Spinal cord (tissue), 10 donors: Measurements from ENCODE around the gene MTRF1L. TPM values are rescaled to one million over a fixed set of nuclear protein-coding genes. Genes with fewer than 3 reads are reported as not detected.
"Not testable (repeated sequence)": the region's sequence is repeated elsewhere in the genome, so short reads cannot be mapped to it uniquely, and the experiment has no call there.

ENCODE experiments used
- DNase-seq, 6 donors: peaks; one replicate each; pipeline versions ENCODE4 v3.0.0 to v3.0.0-alpha.2; 2013 to 2015; ENCODE audit warnings: low spot score in 6 of 6, low read depth in 4 of 6
- H3K27ac ChIP-seq: one replicate; pipeline ENCODE4 v1.5.1; 2013; ENCODE audit warnings: low read depth, low read length, control low read depth
- H3K27me3 ChIP-seq: one replicate; pipeline ENCODE4 v1.6.1; 2013; ENCODE audit warnings: low read length; ENCODE audit not compliant: control insufficient read depth, insufficient read depth
- H3K36me3 ChIP-seq: one replicate; pipeline ENCODE4 v1.6.1; 2013; ENCODE audit warnings: low read length; ENCODE audit not compliant: control insufficient read depth, insufficient read depth
- H3K4me1 ChIP-seq: one replicate; pipeline ENCODE4 v1.6.1; 2013; ENCODE audit warnings: low read length; ENCODE audit not compliant: control insufficient read depth, insufficient read depth
- H3K4me3 ChIP-seq: one replicate; pipeline ENCODE4 v1.5.1; 2013; ENCODE audit warnings: low read depth, low read length, control low read depth
- H3K9me3 ChIP-seq: one replicate; pipeline ENCODE4 v1.6.1; 2013; ENCODE audit warnings: low read length; ENCODE audit not compliant: control insufficient read depth, insufficient read depth
- WGBS: methylation state at CpG from one replicate; pipeline ENCODE4 v1.1.5; 2013; ENCODE audit warnings: missing lambda C conversion rate; ENCODE audit not compliant: insufficient coverage; 5-methylcytosine and 5-hydroxymethylcytosine counted together
- polyA plus RNA-seq, 2 donors: library from polyadenylated mRNA; unstranded; fragments of 120-200 nt; gene quantifications; one replicate each; pipeline ENCODE4 v1.2.1, GENCODE V29; 2013; ENCODE audit not compliant: insufficient read length in 2 of 2
- total RNA-seq, 2 donors: library from RNA; depleted of rRNA in 1 of 2; stranded (reverse); fragments of 120-200 nt in 1 of 2; fragments of >200 nt in 1 of 2; gene quantifications; one replicate each; pipeline versions ENCODE4 v1.2.3 to v1.2.4, GENCODE V29; 2013 to 2014
- donor health status: healthy.

Gene MTRF1L
- total and polyA plus RNA-seq, 4 donors, result 18.0 to 27.4 (median 21.7) TPM

DNA sequence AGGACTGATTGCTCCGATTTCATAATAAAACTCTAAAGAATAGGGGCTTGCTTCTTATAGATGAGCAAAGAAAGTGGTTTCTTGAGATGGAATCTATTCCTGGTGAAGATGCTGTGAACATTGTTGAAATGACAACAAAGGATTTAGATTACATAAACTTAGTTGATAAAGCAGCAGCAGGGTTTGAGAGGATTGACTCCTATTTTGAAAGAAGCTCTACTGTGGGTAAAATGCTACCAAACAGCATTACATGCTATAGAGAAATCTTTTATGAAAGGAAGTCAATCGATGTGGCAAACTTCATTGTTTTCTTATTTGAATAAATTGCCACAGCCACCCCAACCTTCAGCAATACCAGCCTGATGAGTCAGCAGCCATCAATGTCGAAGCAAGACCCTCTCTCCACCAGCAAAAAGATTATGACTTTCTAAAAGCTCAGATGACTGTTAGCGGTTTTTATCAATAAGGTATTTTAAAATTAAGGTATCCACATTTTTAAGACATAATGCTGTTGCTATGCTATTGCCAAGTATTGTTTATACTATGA is 12.7 kb upstream of the MTRF1L start:
- DNase-seq, result no peak
- Histone ChIP-seq H3K4me3 (no peak overlapping the region), H3K4me1 (no peaks in the 10 kb centered on the region), H3K27me3 (no peaks in the 10 kb centered on the region), H3K36me3 (no peaks in the 10 kb centered on the region), H3K9me3 (no peaks in the 10 kb centered on the region), H3K27ac (no peak overlapping the region)
- no CpG with 5 or more reads among the region's 4 CpGs for WGBS

DNA sequence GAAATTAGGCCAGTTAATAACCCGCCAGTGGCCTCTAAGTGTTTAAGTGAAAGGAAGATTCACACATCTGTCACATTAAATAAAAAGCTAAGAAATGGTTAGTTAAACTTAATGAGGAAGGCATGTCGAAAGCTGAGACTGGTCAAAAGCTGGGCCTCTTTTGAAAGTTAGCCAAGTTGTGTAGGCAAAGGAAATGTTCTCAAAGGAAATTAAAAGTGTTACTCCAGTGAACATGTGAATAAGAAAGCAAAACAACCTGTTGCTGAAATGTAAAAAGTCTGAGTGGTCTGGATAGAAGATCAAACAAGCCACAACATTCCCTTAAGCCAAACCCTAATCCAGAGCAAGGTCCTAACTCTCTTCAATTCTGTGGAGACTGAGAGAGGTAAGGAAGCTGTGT is 10.9 kb upstream of the MTRF1L start:
- 25% methylated on average over 1 of the region's 2 CpGs for WGBS
- DNase-seq, result no peak
- no peak overlapping the region for H3K27ac ChIP-seq
- no peaks in the 10 kb centered on the region for H3K36me3 ChIP-seq
- no peaks in the 10 kb centered on the region for H3K4me1 ChIP-seq
- H3K9me3 ChIP-seq, result no peaks in the 10 kb centered on the region
- H3K4me3 ChIP-seq, result no peak overlapping the region
- H3K27me3 ChIP-seq, result no peaks in the 10 kb centered on the region

DNA sequence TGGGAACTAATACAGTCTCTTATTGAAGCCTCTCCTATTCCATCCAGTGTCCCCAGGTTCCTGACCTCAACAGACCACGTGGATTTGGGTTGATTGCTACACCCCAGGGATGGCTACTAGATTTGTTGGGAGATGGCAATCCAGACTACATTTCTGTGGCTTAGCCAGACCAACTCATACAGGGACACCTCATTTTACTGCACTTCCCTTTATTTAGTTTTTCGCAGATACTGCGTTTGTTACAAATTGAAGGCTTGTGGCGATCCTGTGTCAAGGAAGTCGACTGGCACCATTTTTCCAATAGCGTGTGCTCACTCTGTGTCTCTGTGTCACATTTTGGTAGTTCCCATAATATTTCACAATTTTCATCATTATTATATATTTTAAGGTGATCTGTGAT is 10.3 kb upstream of the MTRF1L start:
- 70% methylated on average over 2 of the region's 6 CpGs for WGBS
- no peaks in the 10 kb centered on the region for H3K36me3 ChIP-seq
- H3K4me3 ChIP-seq, result no peak overlapping the region
- H3K27me3 ChIP-seq, result no peaks in the 10 kb centered on the region
- H3K27ac ChIP-seq, result no peak overlapping the region
- no peak for DNase-seq
- H3K4me1 ChIP-seq, result no peaks in the 10 kb centered on the region
- no peaks in the 10 kb centered on the region for H3K9me3 ChIP-seq

DNA sequence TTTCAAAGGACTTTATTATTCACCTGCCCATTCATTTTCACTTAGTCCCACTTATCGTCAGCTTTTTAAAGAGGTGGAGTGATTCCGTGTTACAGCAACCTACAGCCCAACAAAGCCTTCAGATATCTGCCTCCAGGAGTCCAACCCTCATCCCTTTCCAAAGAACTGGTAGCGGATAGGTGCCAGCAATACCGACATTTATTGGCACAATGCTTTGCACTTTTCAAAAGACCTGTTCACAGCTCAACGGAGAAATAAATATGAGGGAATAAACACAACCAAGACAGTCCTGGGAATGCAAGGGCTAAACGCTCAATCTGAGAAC is 819 bp upstream of the MTRF1L start:
- H3K36me3 ChIP-seq, result no peaks in the 10 kb centered on the region
- H3K4me1 ChIP-seq, result peaks cover 8% of the 10 kb centered on the region
- H3K27ac ChIP-seq, result peak overlapping the region; percentile 77
- peak overlapping the region; percentile 62 for H3K4me3 ChIP-seq
- no peaks in the 10 kb centered on the region for H3K9me3 ChIP-seq
- no peaks in the 10 kb centered on the region for H3K27me3 ChIP-seq
- WGBS, result 0% methylated on average over 2 of the region's 6 CpGs
- peak in 3 of 6 donors; percentile 12 to 60 (median 49) for DNase-seq

DNA sequence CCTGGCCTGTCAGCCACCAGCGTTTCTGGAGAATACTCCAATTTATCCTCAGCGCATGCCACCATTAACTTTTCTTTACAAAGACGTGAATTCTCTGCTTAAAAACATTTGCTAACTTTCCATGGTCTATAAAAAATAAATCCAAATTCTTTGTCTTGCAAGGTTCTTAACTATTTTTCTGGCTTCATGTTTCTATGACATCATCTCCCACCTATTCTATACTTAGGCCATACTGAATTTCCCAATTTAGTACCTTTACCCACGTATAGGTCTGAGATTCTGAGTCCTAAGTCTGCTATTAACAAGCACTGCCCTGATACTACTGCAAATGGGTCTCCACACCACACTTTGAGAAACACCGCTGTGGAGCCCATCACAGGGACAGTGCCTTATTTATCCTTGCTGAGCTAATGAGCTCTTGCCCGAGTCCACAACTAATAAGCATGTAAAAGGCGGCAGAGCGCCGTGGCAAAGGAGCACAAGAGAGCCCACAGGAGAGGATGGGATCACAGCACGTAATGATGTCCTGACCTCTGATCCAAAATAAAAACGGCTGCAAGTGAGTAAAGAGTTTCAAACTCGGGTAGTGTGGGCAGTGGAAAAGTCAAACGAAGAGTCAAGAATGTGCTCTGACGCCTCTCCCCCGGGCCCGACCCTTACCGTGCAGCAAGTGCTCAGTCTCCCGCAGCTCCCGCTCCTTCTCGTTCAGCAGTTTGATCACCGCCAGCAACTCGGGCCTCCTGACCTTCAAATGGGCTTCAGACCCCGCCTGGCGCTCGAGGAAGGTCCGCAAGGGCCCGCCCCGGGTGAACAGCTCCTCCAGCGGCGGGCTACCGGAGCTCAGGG is 519 bp downstream of the MTRF1L start:
- H3K27me3 ChIP-seq, result no peaks in the 10 kb centered on the region
- peak in 2 of 6 donors; percentile 26 to 52 for DNase-seq
- H3K27ac ChIP-seq, result peak overlapping the region; percentile 86
- peak overlapping the region; percentile 62 for H3K4me3 ChIP-seq
- H3K36me3 ChIP-seq, result no peaks in the 10 kb centered on the region
- H3K4me1 ChIP-seq, result peaks cover 8% of the 10 kb centered on the region
- no peaks in the 10 kb centered on the region for H3K9me3 ChIP-seq
- WGBS, result 2% methylated on average over 23 of the region's 31 CpGs

DNA sequence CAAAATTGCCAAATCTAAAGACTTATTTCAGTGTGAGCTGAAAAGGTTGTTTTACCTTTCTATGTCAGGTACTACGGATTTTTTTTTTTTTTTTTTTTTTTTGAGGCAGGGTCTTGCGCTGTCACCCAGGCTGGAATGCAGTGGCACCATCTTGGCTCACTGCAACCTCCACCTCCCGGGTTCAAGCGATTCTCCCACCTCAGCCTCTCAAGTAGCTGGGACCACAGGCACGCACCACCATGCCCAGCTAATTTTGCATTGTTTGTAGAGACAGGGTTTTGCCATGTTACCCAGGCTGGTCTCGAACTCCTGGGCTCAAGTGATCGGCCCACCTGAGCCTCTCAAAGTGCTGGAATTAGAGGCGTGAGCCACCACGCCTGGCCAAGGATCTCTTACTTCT is 1.7 kb downstream of the MTRF1L start:
- H3K27ac ChIP-seq, result not testable (repeated sequence)

DNA sequence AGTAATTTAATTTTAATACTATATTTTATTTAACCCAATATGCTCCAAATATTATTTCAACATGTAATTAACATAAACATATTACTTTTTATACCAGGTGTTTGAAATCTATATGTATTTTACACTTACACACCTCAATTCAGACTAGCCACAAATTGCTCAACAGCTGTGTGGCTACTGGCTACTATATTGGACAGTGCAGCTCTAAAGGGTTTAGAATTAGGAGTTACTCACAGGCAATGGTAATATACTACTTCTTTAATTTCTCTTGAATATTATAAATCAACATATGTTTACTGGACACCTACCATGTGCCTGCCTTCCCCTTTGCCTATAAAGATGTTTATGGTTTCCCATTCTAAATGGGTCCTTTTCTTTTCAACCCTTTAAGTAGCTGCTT is 2.3 kb downstream of the MTRF1L start:
- Histone ChIP-seq H3K9me3 (no peaks in the 10 kb centered on the region), H3K27ac (no peak overlapping the region), H3K4me3 (no peak overlapping the region), H3K36me3 (no peaks in the 10 kb centered on the region), H3K27me3 (no peaks in the 10 kb centered on the region), H3K4me1 (peaks cover 8% of the 10 kb centered on the region)
- no peak for DNase-seq

More for the DNA sequence above, 1.7 kb downstream of the MTRF1L start:
- not testable (repeated sequence) for H3K4me1 ChIP-seq, H3K9me3 ChIP-seq, DNase-seq, H3K36me3 ChIP-seq, H3K4me3 ChIP-seq, H3K27me3 ChIP-seq
- WGBS, result 96% methylated on average over 8 of the region's 9 CpGs

DNA sequence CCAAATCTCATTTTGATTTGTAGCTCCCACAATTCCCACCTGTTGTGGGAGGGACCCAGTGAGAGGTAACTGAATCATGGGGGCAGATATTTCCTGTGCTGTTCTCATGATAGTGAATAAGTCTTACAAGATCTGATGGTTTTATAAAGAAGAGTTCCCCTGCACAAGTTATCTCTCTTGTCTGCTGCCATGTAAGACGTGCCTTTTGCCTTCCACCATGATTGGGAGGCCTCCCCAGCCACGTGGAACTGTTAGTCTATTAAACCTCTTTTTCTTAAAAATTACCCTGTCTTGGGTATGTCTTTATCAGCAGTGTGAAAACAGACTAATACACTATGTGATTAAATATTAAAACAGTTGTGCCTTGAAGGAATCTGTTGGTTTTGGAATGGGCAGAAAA is 3.0 kb downstream of the MTRF1L start:
- H3K4me3 ChIP-seq, H3K9me3 ChIP-seq, H3K27ac ChIP-seq, H3K4me1 ChIP-seq, H3K36me3 ChIP-seq, H3K27me3 ChIP-seq, DNase-seq: not testable (repeated sequence)
- no CpG with 5 or more reads among the region's 2 CpGs for WGBS

DNA sequence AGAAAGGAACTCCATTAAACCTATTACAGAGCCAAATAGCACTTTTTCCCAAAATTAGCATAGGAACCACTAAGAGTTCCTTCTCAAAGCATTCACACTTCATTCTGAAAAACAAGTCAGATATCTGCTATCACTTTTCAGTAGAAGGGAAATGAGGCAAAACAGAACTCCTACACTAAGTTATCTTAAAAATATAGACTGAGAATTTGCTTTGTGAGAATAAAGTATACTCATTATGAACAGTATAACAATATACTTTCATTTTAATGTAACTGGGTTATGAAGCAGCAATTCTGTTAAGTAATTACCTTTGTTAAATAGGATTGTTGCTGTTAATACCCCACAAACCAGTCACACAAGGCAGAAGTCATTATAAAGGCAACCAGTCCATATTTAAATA is 8.7 kb downstream of the MTRF1L start:
- H3K27ac ChIP-seq, result no peak overlapping the region
- H3K9me3 ChIP-seq, result no peaks in the 10 kb centered on the region
- H3K4me1 ChIP-seq, result no peaks in the 10 kb centered on the region
- H3K27me3 ChIP-seq, result no peaks in the 10 kb centered on the region
- DNase-seq, result no peak
- H3K4me3 ChIP-seq, result no peak overlapping the region
- H3K36me3 ChIP-seq, result peaks cover 9% of the 10 kb centered on the region

DNA sequence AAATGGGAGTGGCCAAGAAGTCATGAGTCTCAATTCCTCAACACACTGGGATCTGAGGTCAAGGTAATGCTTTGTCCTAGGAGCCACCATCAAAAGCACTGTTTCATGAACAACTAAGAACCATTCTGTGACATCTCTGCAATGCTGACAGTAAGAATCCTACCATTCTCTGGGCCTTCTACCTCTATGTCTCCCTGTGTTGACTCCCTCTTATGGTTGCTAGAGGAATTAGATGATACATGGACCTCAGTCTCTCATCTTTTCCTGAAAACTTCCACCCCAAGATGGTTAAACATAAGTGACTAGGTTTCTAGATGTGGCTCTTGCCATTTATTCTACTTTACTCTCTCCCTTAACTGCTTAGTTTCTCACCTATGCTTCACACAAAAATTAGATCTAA is 9.1 kb downstream of the MTRF1L start:
- Histone ChIP-seq H3K36me3 (peaks cover 9% of the 10 kb centered on the region), H3K27ac (no peak overlapping the region), H3K27me3 (no peaks in the 10 kb centered on the region), H3K4me3 (no peak overlapping the region), H3K9me3 (no peaks in the 10 kb centered on the region), H3K4me1 (no peaks in the 10 kb centered on the region)
- DNase-seq, result no peak
